GM19193 (cell line): ENCODE results near the gene C9orf152.

Source experiments
- POLR2A ChIP-seq: IDR thresholded peaks from 4 replicates; pipeline ENCODE4 v1.6.1; 2011; ENCODE audit not compliant: insufficient read depth, insufficient read length; ENCODE audit errors: extremely low read depth

Gene C9orf152, protein sequence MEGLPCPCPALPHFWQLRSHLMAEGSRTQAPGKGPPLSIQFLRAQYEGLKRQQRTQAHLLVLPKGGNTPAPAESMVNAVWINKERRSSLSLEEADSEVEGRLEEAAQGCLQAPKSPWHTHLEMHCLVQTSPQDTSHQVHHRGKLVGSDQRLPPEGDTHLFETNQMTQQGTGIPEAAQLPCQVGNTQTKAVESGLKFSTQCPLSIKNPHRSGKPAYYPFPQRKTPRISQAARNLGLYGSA

DNA sequence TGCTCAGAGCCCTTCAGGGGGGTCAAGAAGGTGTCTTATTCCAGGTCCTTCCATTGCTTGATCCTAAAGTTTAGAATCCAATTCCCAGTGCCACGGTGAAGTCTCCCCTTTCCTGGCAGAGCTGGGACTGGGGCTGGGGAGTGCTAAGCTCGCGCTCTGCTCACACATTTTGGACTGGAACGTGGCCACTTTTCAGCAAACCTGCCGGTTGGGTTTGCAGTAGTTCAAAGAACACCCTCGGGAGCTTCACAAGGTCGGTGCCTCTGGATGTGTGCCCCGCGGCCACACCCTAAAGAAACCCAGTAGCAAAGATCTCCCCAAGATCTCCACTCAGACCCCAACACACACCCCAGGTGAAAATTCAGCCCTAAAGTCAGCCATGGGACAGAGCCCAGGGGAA lies at the start of gene C9orf152:
C9orf152 (minus strand) TSS at position 129 of the 400 bp plus-strand sequence. CDS start 580 bp downstream, outside the sequence.
- TF ChIP-seq POLR2A, result no peak

DNA sequence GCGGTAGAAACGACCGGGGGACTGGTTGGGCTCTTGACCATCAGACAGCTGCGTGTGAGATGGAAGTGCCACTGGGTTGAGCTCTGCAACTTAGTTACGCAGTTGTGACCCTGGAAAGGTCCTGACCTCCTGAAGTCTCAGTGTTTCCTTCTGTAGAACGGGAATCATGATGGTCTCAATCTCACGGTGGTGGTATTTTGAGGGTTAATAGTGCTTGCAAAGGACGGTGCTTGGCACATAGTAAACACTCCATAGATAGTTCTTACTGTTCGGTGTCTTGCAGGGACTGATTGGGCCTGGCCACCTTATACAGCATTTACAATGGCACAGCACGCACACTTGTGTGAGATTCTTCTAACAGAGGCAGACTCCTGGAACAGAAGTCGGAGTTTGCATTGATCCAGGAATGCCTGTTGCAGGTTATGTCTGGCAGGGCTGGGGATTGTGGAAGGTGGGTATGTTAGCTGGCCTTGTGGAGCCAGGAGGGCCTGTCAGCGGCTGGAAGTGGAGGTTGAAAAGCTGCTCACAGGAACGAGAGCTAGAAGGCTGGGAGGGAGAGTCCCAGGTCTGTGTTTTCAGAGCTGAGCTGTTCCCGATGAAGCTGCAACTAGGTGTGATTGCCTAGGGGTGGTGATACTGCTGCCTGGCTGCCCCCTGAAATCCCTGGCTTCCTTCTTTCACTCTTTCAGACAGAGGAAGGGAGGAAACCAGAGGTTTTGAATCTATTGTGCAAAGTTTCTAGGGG lies 49.3 kb upstream of the C9orf152 start:
- peak; percentile 54 for TF ChIP-seq POLR2A

DNA sequence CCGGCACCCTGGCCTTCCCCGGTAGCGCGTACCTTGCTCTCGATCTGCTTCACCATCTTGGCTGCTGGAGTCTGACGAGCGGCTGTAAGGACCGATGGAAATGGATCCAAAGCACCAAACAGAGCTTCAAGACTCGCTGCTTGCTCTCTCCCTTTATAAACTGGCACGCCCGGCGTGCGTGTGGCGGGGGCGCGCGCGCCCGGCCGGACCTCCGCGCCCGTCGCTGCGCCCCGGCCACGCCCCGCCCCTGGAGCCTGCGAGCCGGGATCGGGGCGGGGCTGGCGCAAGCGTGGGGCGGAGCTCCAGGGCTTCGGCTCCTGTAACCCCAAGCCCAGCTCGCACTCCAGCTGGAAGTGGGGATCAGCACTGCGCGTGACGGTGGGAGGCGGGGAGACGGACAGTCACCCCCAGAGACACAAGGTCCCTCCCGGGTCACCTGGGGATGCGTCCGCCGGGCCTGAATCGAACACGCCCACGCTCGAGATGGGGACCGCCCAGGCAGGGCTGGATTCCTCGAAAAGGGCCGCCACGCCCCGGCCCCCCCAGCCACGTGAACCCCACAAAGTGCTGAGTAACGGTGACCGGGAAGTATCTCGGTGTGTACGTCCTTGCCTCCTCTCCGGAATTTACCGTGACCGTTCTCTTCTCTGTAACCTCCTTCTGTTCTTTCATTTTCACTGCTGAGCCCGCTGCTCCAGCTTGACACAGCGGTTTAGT lies 48.6 kb upstream of the C9orf152 start, which contains the start of gene TXN:
TXN (minus strand) TSS at position 128 of the 717 bp plus-strand sequence; CDS start at position 56, 72 bp downstream.
- peak; percentile 98 for TF ChIP-seq POLR2A

DNA sequence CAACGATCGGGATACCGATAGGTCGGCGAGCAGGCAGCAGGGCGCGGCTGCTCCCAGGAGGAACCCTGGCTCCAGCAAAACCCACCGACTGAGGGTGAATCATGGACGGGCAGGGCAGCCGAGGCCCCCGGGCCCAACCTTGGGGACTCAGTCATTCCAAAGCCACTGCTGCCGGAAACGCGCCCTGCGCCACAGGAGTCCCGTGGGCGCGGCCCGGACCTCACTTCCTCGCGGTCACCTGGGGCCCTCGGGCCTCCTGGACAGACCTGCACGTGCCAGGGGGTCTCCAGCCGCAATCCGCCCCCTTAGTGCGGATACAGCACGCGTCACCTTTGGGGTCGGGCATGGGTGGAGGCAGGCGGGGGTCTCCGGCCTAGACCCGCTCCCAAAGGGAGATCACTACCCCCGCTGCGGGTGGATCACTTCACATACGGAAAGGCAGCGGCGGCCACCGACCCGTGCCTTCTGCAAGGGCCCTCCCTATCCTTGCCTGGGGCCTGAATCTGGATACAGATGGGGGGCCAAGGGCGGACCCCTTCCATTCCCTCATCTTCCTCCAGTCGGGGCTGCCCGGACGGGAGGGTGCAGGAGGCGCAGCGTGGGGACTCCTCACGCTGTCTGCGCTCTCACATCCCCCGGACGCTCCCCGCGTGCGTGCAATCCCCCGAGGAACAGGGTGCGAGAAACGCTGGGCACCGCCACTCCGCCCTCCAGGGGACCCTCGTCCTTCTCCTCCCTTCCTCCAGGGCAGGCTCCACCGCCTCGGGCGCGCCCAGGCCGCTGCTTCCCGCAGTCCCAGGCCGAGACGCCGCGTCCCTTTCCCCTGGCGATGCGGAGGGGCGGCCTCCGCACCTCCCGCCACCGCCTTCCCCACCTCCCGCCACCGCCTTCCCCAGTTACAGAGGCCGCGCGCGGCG lies 47.8 kb upstream of the C9orf152 start:
- no peak for TF ChIP-seq POLR2A

DNA sequence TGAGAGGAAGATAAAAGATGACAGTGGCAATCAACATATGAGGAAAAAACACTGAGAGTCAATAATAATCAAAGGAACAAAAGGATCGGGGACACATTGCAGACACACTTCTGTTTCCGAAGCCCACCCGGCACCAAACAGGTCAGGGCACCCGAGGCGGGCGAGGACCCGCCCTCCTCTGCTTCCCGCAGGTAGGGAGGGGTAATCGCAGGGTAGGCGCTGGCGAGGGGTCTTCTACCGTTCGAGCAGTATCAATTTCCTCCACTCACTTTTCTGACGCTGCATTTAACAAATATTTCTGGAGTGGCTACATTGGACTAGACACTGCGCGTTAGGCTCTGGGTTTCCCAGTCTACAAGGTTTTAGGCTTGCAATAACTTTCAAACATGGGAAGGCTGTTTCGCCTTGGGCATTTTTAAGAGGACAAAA lies 47.1 kb upstream of the C9orf152 start:
- TF ChIP-seq POLR2A, result no peak

DNA sequence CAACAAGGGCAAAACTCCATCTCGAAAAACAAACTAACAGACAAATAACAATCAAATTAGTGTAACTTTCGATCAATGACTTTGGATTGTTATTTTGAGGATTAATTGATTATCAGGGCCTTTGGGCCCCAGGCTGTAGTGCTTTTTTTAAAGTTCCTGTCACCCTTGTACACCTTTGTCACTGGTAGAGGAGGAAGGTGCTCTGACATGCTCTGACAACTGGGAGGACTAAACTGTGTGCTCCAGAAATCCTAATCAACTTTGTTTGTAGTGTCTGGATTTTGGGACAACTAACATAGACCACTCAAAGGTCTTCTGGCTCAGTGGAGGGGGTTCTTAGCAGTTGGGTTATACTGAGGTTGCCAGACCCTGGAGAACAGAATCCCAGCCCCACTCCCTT lies 46.5 kb upstream of the C9orf152 start:
- no peak for TF ChIP-seq POLR2A

DNA sequence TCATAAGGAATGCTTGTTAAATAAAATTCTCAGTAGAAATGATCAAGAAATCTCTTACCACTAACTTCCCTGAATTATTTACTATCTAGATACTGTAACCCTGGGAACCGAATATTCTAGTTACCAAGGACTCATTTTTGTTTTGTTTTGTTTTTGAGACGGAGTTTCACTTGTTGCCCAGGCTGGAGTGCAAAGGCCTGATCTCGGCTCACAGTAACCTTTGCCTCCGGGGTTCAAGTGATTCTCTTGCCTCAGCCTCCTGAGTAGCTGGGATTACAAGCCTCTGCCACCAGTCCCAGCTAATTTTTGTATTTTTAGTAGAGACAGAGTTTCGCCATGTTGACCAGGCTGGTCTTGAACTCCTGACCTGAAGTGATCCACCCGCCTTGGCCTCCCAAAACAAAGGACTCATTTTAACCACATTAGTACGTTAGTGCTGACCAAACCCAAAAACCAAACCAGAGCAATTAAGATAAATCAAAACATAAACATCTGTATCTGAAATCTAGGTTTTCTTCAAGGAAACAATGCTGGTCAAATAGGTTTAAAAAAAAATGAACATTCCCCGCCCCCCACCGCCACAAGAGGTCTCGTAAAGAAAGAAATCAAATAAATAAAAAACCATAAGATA lies 44.7 kb upstream of the C9orf152 start:
- TF ChIP-seq POLR2A, result no peak

DNA sequence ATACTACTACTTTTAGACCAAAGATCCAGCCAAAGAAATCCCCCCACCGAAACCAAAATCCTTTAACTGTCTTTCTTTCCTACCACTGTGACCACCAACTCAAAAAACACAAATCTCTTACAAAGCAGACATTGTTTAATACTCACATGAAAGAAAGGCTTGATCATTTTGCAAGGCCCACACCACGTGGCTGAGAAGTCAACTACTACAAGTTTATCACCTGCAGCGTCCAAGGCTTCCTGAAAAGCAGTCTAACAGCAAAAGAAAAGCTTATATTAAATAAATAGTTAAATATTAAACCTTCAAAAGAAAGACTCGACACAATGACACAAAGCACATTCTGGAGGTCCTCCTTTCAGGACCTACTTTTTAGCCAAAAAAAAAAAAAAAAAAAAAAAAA lies 43.3 kb upstream of the C9orf152 start:
- no peak for TF ChIP-seq POLR2A

DNA sequence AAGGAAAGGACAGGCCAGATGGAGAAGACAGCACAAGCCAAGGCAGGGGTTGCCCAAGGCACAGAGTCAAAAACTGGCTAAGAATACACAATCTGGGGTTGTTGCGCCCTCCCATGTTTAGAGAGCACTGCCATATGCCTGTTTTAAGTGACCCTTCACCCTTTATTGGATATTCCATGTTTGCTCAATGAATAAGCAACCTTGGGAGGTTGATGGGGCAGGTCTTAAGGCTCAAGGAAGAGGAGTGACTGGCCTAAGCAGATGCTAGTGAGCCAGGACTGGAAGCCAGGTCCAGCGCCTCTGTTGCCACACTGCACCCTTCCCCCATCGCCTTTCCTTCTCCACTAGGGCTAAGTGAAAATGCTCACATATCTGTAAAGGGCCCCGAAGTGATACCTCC lies 41.6 kb upstream of the C9orf152 start:
- TF ChIP-seq POLR2A, result no peak

DNA sequence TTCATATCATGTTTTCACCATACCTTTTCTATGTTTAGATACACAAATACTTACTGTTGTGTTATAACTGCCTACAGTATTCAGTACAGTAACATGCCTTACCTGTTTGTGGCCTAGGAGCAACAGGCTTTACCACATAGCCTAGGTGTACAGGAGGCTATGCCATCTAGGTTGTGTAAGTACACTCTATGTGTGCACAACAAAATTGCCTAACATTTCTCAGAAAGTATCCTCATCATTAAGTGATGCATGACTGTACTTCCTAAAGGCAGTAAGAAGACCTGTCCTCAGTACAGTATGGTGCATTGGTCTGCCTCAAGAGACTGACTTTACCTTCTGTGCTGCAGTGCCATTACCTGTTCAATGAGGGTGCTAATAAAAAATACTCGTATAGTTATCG lies 40.4 kb upstream of the C9orf152 start:
- no peak for TF ChIP-seq POLR2A

DNA sequence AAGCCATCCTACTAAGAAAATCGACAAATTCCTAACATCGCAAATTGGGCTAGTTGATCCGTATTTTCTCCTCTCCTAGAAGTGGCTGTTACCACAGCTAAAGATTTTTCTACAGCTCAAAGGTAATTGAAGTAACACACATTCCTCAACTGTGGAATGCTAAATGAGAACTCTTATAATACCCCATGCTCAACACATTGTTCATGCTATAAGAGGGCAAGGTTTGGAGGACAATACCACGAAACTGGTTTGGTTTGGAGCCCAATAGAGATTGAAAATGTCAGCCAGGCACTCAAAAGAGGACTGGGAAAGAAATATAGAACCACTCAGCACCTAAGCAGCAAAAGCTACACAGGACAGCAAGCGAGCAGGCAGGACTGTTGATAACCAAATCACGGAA lies 38.3 kb upstream of the C9orf152 start:
- no peak for TF ChIP-seq POLR2A

DNA sequence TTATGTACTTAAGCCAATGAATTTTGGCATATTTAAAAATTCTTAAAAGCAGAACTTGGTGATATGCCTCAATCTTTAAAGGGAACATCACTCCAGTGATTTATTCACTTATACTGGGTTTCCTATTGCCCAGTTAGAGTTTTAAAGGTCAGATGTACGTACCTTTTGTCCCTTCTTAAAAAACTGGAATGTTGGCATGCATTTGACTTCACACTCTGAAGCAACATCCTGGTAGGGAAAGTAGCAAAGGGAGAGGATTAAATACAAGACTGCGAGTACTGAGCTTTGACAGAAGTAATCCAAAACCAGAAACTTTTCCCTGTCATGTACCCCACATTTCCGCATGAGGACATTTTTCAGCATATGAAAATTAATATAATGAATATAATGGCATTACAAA lies 36.7 kb upstream of the C9orf152 start:
- TF ChIP-seq POLR2A, result no peak

DNA sequence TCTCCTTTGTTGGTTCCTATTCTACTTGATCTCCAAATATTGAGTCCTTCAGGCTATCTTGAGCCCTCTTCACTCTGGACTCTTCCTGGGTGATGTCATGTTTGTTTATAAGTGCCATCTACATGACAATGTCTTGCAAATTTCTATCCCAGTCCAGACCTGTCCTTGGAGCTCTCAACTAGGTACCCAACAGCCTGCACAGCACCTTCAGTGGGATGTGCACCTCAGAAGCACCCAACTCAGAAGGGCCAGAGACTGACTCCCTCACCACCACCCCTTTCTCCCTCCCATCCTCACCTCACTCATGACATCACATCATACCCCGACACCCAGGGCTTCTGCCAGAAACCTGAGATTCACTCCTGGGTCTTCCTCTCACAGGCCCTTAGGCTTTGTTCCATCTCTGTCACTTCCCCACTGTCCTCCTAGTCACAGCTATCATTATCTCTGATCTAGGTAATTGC lies 33.9 kb upstream of the C9orf152 start:
- no peak for TF ChIP-seq POLR2A
